ENCODE results near the gene LCLAT1. TPM values are rescaled to one million over a fixed set of nuclear protein-coding genes. Genes with fewer than 3 reads are reported as not detected.

LCLAT1 gene
- total RNA-seq, 1 donor from 2014 or later = 16.0 TPM

- peaks cover 2% of the 10 kb centered on the region for H3K9me3 Mint-ChIP-seq (ENCODE audit: unreplicated experiment)
- H3K27ac Mint-ChIP-seq (ENCODE audit: unreplicated experiment) = no peak overlapping the region
- H3K36me3 Mint-ChIP-seq (ENCODE audit: unreplicated experiment) = peaks cover 3% of the 10 kb centered on the region
- DNase-seq = no peak
- H3K27me3 Mint-ChIP-seq (ENCODE audit: unreplicated experiment) = no peaks in the 10 kb centered on the region
- H3K4me3 Mint-ChIP-seq (ENCODE audit: unreplicated experiment) = no peak overlapping the region
- peaks cover 12% of the 10 kb centered on the region for H3K4me1 Mint-ChIP-seq (ENCODE audit: low read depth, unreplicated experiment)
- no peak for TF ChIP-seq CTCF (IDR thresholded peaks at IDR 0.05; ENCODE audit: partially characterized antibody, unreplicated experiment)
Measured at GRCh38 chr2:30514134-30514847, 67.2 kb downstream of the LCLAT1 start.

DNA sequence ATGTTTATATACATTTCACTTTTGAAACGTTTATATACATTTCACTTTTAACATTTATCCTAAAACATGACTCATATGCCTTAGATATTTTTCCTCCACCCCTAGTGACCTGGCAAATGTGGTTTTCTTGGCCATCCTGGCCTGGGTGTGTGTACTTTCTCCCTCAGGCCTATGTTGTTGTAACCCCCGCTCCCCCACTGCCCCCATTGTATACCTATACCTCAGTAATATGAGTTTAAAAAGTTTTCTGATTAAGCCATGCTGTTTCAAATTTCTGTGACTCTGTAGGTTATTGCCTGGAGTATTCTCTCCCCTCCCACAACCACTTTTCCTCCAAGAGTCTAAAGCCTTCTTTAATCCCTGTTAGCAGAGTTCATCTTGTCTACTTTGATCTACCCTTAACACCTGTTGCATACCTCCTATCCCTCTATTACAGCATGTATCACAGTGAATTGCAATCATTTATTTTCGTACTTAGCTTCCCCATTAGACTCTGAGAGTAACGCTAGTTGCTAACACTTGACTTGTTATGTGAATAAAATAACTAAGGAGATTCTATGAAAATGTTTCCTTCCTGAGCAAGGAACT lies 67.9 kb downstream of the LCLAT1 start:
- Mint-ChIP-seq H3K27ac (ENCODE audit: unreplicated experiment) (no peak overlapping the region), H3K4me3 (ENCODE audit: unreplicated experiment) (no peak overlapping the region), H3K36me3 (ENCODE audit: unreplicated experiment) (peaks cover 9% of the 10 kb centered on the region), H3K27me3 (ENCODE audit: unreplicated experiment) (no peaks in the 10 kb centered on the region), H3K4me1 (ENCODE audit: low read depth, unreplicated experiment) (peaks cover 12% of the 10 kb centered on the region), H3K9me3 (ENCODE audit: unreplicated experiment) (peaks cover 2% of the 10 kb centered on the region)
- no peak for DNase-seq
- TF ChIP-seq CTCF (IDR thresholded peaks at IDR 0.05; ENCODE audit: partially characterized antibody, unreplicated experiment) = no peak

- H3K27me3 Mint-ChIP-seq (ENCODE audit: unreplicated experiment) = no peaks in the 10 kb centered on the region
- H3K4me1 Mint-ChIP-seq (ENCODE audit: low read depth, unreplicated experiment) = peaks cover 6% of the 10 kb centered on the region
- no peak overlapping the region for H3K27ac Mint-ChIP-seq (ENCODE audit: unreplicated experiment)
- peaks cover 2% of the 10 kb centered on the region for H3K9me3 Mint-ChIP-seq (ENCODE audit: unreplicated experiment)
- no peak overlapping the region for H3K4me3 Mint-ChIP-seq (ENCODE audit: unreplicated experiment)
- no peak for TF ChIP-seq CTCF (IDR thresholded peaks at IDR 0.05; ENCODE audit: partially characterized antibody, unreplicated experiment)
- DNase-seq = no peak
- peaks cover 9% of the 10 kb centered on the region for H3K36me3 Mint-ChIP-seq (ENCODE audit: unreplicated experiment)
Measured at GRCh38 chr2:30516166-30516565, 69.1 kb downstream of the LCLAT1 start.

GRCh38 chr2:30519796-30520195 lies 72.8 kb downstream of the LCLAT1 start:
- Mint-ChIP-seq H3K4me1 (ENCODE audit: low read depth, unreplicated experiment) (no peaks in the 10 kb centered on the region), H3K9me3 (ENCODE audit: unreplicated experiment) (peaks cover 2% of the 10 kb centered on the region), H3K4me3 (ENCODE audit: unreplicated experiment) (no peak overlapping the region), H3K27me3 (ENCODE audit: unreplicated experiment) (no peaks in the 10 kb centered on the region), H3K27ac (ENCODE audit: unreplicated experiment) (no peak overlapping the region), H3K36me3 (ENCODE audit: unreplicated experiment) (peaks cover 9% of the 10 kb centered on the region)
- TF ChIP-seq CTCF (IDR thresholded peaks at IDR 0.05; ENCODE audit: partially characterized antibody, unreplicated experiment) = no peak
- DNase-seq = no peak

GRCh38 chr2:30522421-30522820 lies 75.4 kb downstream of the LCLAT1 start:
- Mint-ChIP-seq H3K36me3 (ENCODE audit: unreplicated experiment) (peaks cover 9% of the 10 kb centered on the region), H3K9me3 (ENCODE audit: unreplicated experiment) (peaks cover 2% of the 10 kb centered on the region), H3K4me3 (ENCODE audit: unreplicated experiment) (no peak overlapping the region), H3K27ac (ENCODE audit: unreplicated experiment) (no peak overlapping the region), H3K4me1 (ENCODE audit: low read depth, unreplicated experiment) (no peaks in the 10 kb centered on the region), H3K27me3 (ENCODE audit: unreplicated experiment) (no peaks in the 10 kb centered on the region)
- no peak for TF ChIP-seq CTCF (IDR thresholded peaks at IDR 0.05; ENCODE audit: partially characterized antibody, unreplicated experiment)
- DNase-seq = no peak
